K562 (cell line): ENCODE data around the gene POLD4. TPM values are rescaled to one million over a fixed set of nuclear protein-coding genes. Genes with fewer than 3 reads are reported as not detected.
A peak's percentile ranks its signal among the peaks of the same experiment; 100 is the strongest.

ENCODE experiments used
- BRD9 ChIP-seq: fragments of 450-650 bp; IDR thresholded peaks from 2 replicates; pipeline ENCODE4 v1.6.1; 2018; ENCODE audit warnings: low read depth; ENCODE audit not compliant: partially characterized antibody
- BRF2 ChIP-seq: IDR thresholded peaks from 3 replicates; pipeline ENCODE4 v1.6.1; 2011; ENCODE audit warnings: borderline replicate concordance, mild to moderate bottlenecking; ENCODE audit not compliant: insufficient read length, insufficient read depth
- CEBPB ChIP-seq: fragments of 450-650 bp; IDR thresholded peaks from 2 replicates; pipeline ENCODE4 v1.6.1; 2016; ENCODE audit warnings: missing genetic modification characterization, missing compliant biosample characterization
- DDX20 ChIP-seq: fragments of 450-650 bp; IDR thresholded peaks from 2 replicates; pipeline ENCODE4 v1.6.1; 2016; ENCODE audit warnings: missing genetic modification characterization, low read depth, mild to moderate bottlenecking, missing compliant biosample characterization, moderate library complexity
- ESRRA ChIP-seq: fragments of 450-650 bp; IDR thresholded peaks from 2 replicates; pipeline ENCODE4 v1.6.1; 2014; ENCODE audit warnings: low read depth, mild to moderate bottlenecking, moderate library complexity, borderline replicate concordance
- KDM1A ChIP-seq, 2 experiments: fragments of 450-650 bp; IDR thresholded peaks; 2 replicates each; pipeline ENCODE4 v1.6.1; 2016; ENCODE audit warnings: mild to moderate bottlenecking in 2 of 2
- MAZ ChIP-seq, 2 experiments: fragments of 450-650 bp in 1 of 2; sonication (generic) in 1 of 2; formaldehyde crosslinking; IDR thresholded peaks in 1 of 2; conservative IDR thresholded peaks in 1 of 2; 2 replicates each; pipeline versions ENCODE4 v1.4.0 to v1.5.0; 2020; ENCODE audit warnings: mild to moderate bottlenecking in 1 of 2, missing genetic modification reagents in 1 of 2
- MBD1 ChIP-seq: fragments of 250-450 bp; sonication (Bioruptor Pico); IDR thresholded peaks from 2 replicates; pipeline ENCODE4 v1.8.0; 2022; ENCODE audit warnings: inconsistent platforms
- MBD2 ChIP-seq: sonication (generic); IDR thresholded peaks from 2 replicates; pipeline ENCODE4 v1.6.1; 2016; ENCODE audit warnings: low read depth, borderline replicate concordance
- SP1 ChIP-seq: sonication (generic); formaldehyde crosslinking; IDR thresholded peaks from 2 replicates; pipeline ENCODE4 v1.8.1; 2022; ENCODE audit warnings: mild to moderate bottlenecking, missing genetic modification reagents
- ZBTB5 ChIP-seq: fragments of 450-650 bp; IDR thresholded peaks from 2 replicates; pipeline ENCODE4 v1.6.1; 2017; ENCODE audit warnings: antibody characterized with exemption
- ZNF407 ChIP-seq: fragments of 450-650 bp; IDR thresholded peaks from 2 replicates; pipeline ENCODE4 v1.6.1; 2016; ENCODE audit warnings: low read depth
- ZNF431 ChIP-seq: sonication (generic); formaldehyde crosslinking; IDR thresholded peaks from 2 replicates; pipeline ENCODE4 v1.8.0; 2022; ENCODE audit warnings: mild to moderate bottlenecking, missing genetic modification reagents
- ZNF696 ChIP-seq: fragments of 250-450 bp; sonication (Bioruptor Pico); conservative IDR thresholded peaks from 2 replicates; pipeline ENCODE4 v1.4.0; 2020; ENCODE audit warnings: mild to moderate bottlenecking, moderate library complexity
- polyA plus RNA-seq, 8 experiments: library from polyadenylated mRNA; depleted of rRNA in 4 of 8; stranded (reverse) in 5 of 8; unstranded in 3 of 8; fragments of >200 nt; fragmentation: Nextera tagmentation in 2 of 8; fragmentation: Illumina TruSeq in 1 of 8; extraction: Ambion mirVana in 2 of 8; extraction: Trizol in 1 of 8; gene quantifications; 2 replicates each; pipeline versions ENCODE4 v1.2.1 to v1.2.3, GENCODE V29; 2011 to 2014; ENCODE audit warnings: inconsistent platforms in 1 of 8, missing spikeins in 1 of 8
- total RNA-seq, 7 experiments: library from RNA; depleted of rRNA in 6 of 7; stranded (reverse); fragments of >200 nt in 6 of 7; fragmentation: Illumina TruSeq in 2 of 7; extraction: Trizol in 2 of 7; gene quantifications; 2 replicates each; pipeline versions ENCODE4 v1.2.1 to v1.2.3, GENCODE V29; 2011 to 2021; ENCODE audit warnings: low replicate concordance in 1 of 7

POLD4 gene
- total and polyA plus RNA-seq, 9 of the 15 experiments (the other 6 are each of a cell fraction or from before 2014, with no cell fraction given): 5.8 to 64.5 (median 18.3) TPM

- TF ChIP-seq ZNF696 (CRISPR knock-in tag) (no peak), CEBPB (no peak), MBD2 (no peak), KDM1A (IDR thresholded peaks at IDR 0.05) (no peak; a peak in 1 of 4 replicates), DDX20 (no peak), MBD1 (CRISPR knock-in tag) (no peak), ZNF407 (no peak), BRD9 (peak; percentile 79), SP1 (peak; percentile 24; the same call in 1 of the 2 replicates), ZBTB5 (no peak), ESRRA (peak; percentile 58; the same call in 1 of the 2 replicates), BRF2 (no peak), MAZ (CRISPR knock-in tag; conservative IDR thresholded peaks at IDR 0.05 in 1 of 2, IDR thresholded peaks at IDR 0.05 in 1 of 2) (peak; percentile 46 to 91; a peak in 3 of 4 replicates), ZNF431 (CRISPR knock-in tag) (no peak)
These were observed 3.7 kb upstream of the POLD4 start (continued) for GRCh38 chr11:67356864-67357561.
